OCI-LY7 (cell line): ENCODE measurements around the gene SLC2A5.

Source experiments
- CTCF ChIP-seq: fragments of 200-600 bp; sonication (generic); conservative IDR thresholded peaks from 2 replicates; pipeline ENCODE4 v1.5.1; 2014; ENCODE audit warnings: mild to moderate bottlenecking, antibody characterized with exemption, low read length, moderate library complexity, mixed read lengths
- EZH2phosphoT487 ChIP-seq: fragments of 200-600 bp; sonication (generic); IDR thresholded peaks from 2 replicates; pipeline ENCODE4 v1.6.1; 2018; ENCODE audit warnings: low read depth, borderline replicate concordance, mild to moderate bottlenecking, mixed run types, antibody characterized with exemption, low read length, moderate library complexity, mixed read lengths

- TF ChIP-seq CTCF: no peak
- TF ChIP-seq EZH2phosphoT487: no peak
Measured at GRCh38 chr1:9111357-9111691, 41.9 kb upstream of the SLC2A5 start.
